OCI-LY7 (cell line): ENCODE data around the gene SFXN5.

Source experiments
- EZH2phosphoT487 ChIP-seq: fragments of 200-600 bp; sonication (generic); IDR thresholded peaks from 2 replicates; pipeline ENCODE4 v1.6.1; 2018; ENCODE audit warnings: low read depth, borderline replicate concordance, mild to moderate bottlenecking, mixed run types, antibody characterized with exemption, low read length, moderate library complexity, mixed read lengths
- TF ChIP-seq, protein P1 (sequence below): fragments of 200-600 bp; sonication (generic); conservative IDR thresholded peaks from 2 replicates; pipeline ENCODE4 v1.5.1; 2014; ENCODE audit warnings: mild to moderate bottlenecking, antibody characterized with exemption, low read length, moderate library complexity, mixed read lengths

DNA sequence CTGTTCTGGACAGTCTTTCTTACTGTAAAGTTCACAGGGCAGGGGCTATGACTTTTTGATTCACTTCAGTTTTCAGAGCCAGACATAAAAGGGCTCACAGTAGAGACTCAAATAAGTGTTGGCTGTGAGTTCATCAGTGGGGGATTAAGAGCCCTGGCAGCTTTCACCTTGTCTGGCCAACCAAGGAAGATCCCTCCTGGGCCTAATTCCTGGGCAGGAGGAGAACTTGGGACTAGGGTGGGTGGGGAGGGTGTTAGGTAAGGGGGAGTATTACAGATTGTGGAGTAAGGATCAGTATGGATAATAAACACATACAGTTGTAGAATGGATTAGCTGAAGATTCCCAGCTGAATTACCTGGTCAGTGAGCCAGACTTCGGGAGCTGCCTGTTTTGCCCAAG, 904 bp upstream of the SFXN5 start:
- TF ChIP-seq, protein P1, sequence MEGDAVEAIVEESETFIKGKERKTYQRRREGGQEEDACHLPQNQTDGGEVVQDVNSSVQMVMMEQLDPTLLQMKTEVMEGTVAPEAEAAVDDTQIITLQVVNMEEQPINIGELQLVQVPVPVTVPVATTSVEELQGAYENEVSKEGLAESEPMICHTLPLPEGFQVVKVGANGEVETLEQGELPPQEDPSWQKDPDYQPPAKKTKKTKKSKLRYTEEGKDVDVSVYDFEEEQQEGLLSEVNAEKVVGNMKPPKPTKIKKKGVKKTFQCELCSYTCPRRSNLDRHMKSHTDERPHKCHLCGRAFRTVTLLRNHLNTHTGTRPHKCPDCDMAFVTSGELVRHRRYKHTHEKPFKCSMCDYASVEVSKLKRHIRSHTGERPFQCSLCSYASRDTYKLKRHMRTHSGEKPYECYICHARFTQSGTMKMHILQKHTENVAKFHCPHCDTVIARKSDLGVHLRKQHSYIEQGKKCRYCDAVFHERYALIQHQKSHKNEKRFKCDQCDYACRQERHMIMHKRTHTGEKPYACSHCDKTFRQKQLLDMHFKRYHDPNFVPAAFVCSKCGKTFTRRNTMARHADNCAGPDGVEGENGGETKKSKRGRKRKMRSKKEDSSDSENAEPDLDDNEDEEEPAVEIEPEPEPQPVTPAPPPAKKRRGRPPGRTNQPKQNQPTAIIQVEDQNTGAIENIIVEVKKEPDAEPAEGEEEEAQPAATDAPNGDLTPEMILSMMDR: no peak
- no peak for TF ChIP-seq EZH2phosphoT487
